GM19043 (cell line): Measurements from ENCODE around the gene CLCN6.

Experiments
- ATAC-seq: cut with Tn5 transposase; IDR thresholded peaks from one replicate; pipeline ENCODE4 v1.9.1; 2021; ENCODE audit warnings: low read depth; ENCODE audit not compliant: unreplicated experiment

The CLCN6 gene

GRCh38 chr1:11874624-11875023 lies 68.6 kb downstream of the CLCN6 start:
- ATAC-seq = no peak

GRCh38 chr1:11875094-11875493 lies 69.1 kb downstream of the CLCN6 start:
- no peak for ATAC-seq

- ATAC-seq = no peak
These were observed 71.1 kb downstream of the CLCN6 start for GRCh38 chr1:11877074-11877473.

GRCh38 chr1:11878081-11878890 lies 72.3 kb downstream of the CLCN6 start:
- no peak for ATAC-seq

- ATAC-seq = no peak
These were observed 72.8 kb downstream of the CLCN6 start for GRCh38 chr1:11878891-11879190.

- ATAC-seq = no peak
These were observed 73.6 kb downstream of the CLCN6 start for GRCh38 chr1:11879311-11880180.

GRCh38 chr1:11880181-11880575 lies 74.2 kb downstream of the CLCN6 start:
- no peak for ATAC-seq

GRCh38 chr1:11880911-11881748 lies 75.1 kb downstream of the CLCN6 start:
- ATAC-seq = no peak

GRCh38 chr1:11881749-11882441 lies 75.9 kb downstream of the CLCN6 start:
- ATAC-seq = no peak

GRCh38 chr1:11882814-11883538 lies 77.0 kb downstream of the CLCN6 start:
- no peak for ATAC-seq

GRCh38 chr1:11885916-11886315 lies 79.9 kb downstream of the CLCN6 start:
- no peak for ATAC-seq

- ATAC-seq = no peak
These were observed 81.1 kb downstream of the CLCN6 start for GRCh38 chr1:11886986-11887665.

- no peak for ATAC-seq
These were observed 81.6 kb downstream of the CLCN6 start for GRCh38 chr1:11887666-11888007.

- ATAC-seq = no peak
These were observed 82.3 kb downstream of the CLCN6 start for GRCh38 chr1:11888206-11888876.

- no peak for ATAC-seq
These were observed 82.9 kb downstream of the CLCN6 start for GRCh38 chr1:11888877-11889208.

GRCh38 chr1:11891433-11892186 lies 85.6 kb downstream of the CLCN6 start:
- no peak for ATAC-seq
